ENCODE results near the gene CNTNAP2.
A peak's percentile ranks its signal among the peaks of the same experiment; 100 is the strongest.
"Not testable (repeated sequence)": the region's sequence is repeated elsewhere in the genome, so short reads cannot be mapped to it uniquely, and the experiment has no call there.

CNTNAP2 gene

GRCh38 chr7:147053746-147054145 lies 937.1 kb downstream of the CNTNAP2 start:
- DNase-seq, result no peak

- DNase-seq, result no peak
These were observed 943.5 kb downstream of the CNTNAP2 start for GRCh38 chr7:147060070-147060469.

GRCh38 chr7:147062897-147063296 lies 946.3 kb downstream of the CNTNAP2 start:
- DNase-seq, result no peak

- DNase-seq, result no peak
These were observed 952.2 kb downstream of the CNTNAP2 start for GRCh38 chr7:147068842-147069241.

- DNase-seq, result no peak
These were observed 953.2 kb downstream of the CNTNAP2 start for GRCh38 chr7:147069771-147070170.

- DNase-seq, result no peak
These were observed 954.3 kb downstream of the CNTNAP2 start for GRCh38 chr7:147070886-147071285.

GRCh38 chr7:147071536-147071935 lies 954.9 kb downstream of the CNTNAP2 start:
- no peak for DNase-seq

GRCh38 chr7:147078312-147078711 lies 961.7 kb downstream of the CNTNAP2 start:
- DNase-seq, result no peak

- no peak for DNase-seq
These were observed 962.5 kb downstream of the CNTNAP2 start for GRCh38 chr7:147079083-147079482.

GRCh38 chr7:147079921-147080420 lies 963.4 kb downstream of the CNTNAP2 start:
- DNase-seq, result no peak

- no peak for DNase-seq
These were observed 964.5 kb downstream of the CNTNAP2 start for GRCh38 chr7:147081117-147081516.

- peak; percentile 74 for DNase-seq
These were observed 972.5 kb downstream of the CNTNAP2 start for GRCh38 chr7:147089051-147089461.

- no peak for DNase-seq
These were observed 973.0 kb downstream of the CNTNAP2 start for GRCh38 chr7:147089608-147090007.

GRCh38 chr7:147096629-147097028 lies 980.0 kb downstream of the CNTNAP2 start:
- DNase-seq, result no peak

- no peak for DNase-seq
These were observed 986.6 kb downstream of the CNTNAP2 start for GRCh38 chr7:147103224-147103623.

- DNase-seq, result no peak
These were observed 990.1 kb downstream of the CNTNAP2 start for GRCh38 chr7:147106746-147107145.

GRCh38 chr7:147114525-147114924 lies 997.9 kb downstream of the CNTNAP2 start:
- not testable (repeated sequence) for DNase-seq

- no peak for DNase-seq
These were observed 1019.8 kb downstream of the CNTNAP2 start for GRCh38 chr7:147136352-147136751.

GRCh38 chr7:147145194-147145593 lies 1028.6 kb downstream of the CNTNAP2 start:
- DNase-seq, result no peak

GRCh38 chr7:147146169-147146568 lies 1029.6 kb downstream of the CNTNAP2 start:
- DNase-seq, result no peak

GRCh38 chr7:147151661-147152060 lies 1035.1 kb downstream of the CNTNAP2 start:
- DNase-seq, result no peak

- no peak for DNase-seq
These were observed 1037.0 kb downstream of the CNTNAP2 start for GRCh38 chr7:147153571-147153970.

GRCh38 chr7:147161405-147161804 lies 1044.8 kb downstream of the CNTNAP2 start:
- no peak for DNase-seq

- DNase-seq, result no peak
These were observed 1053.9 kb downstream of the CNTNAP2 start for GRCh38 chr7:147170341-147171012.

GRCh38 chr7:147171013-147171391 lies 1054.4 kb downstream of the CNTNAP2 start:
- DNase-seq, result no peak
